LoVo (cell line): ENCODE measurements around the gene PTPRA.
"Not testable (repeated sequence)": the region's sequence is repeated elsewhere in the genome, so short reads cannot be mapped to it uniquely, and the experiment has no call there.

ENCODE experiments used
- DNase-seq: peaks from one replicate; pipeline ENCODE4 v3.0.0-alpha.2; 2016; ENCODE audit warnings: low spot score

PTPRA gene

DNA sequence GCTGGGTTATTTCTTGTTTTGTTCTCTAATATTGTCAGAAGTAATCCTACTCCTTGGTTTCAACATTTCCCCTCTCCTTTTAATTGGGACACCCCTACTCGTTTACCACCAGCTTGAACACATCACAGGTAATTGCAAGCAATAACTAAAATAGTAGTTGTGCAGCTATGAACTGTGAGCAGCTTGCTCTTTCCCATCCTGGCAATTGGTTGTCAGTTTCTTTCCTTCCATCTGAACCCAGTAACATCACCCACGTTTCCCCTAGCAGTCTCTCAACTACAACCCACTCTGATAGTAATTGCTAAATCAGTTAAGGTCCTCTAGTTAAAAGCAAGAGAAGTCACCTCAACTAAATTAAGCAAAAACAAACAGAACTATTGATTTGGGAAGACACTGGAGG lies 122.5 kb downstream of the PTPRA start:
- no peak for DNase-seq

DNA sequence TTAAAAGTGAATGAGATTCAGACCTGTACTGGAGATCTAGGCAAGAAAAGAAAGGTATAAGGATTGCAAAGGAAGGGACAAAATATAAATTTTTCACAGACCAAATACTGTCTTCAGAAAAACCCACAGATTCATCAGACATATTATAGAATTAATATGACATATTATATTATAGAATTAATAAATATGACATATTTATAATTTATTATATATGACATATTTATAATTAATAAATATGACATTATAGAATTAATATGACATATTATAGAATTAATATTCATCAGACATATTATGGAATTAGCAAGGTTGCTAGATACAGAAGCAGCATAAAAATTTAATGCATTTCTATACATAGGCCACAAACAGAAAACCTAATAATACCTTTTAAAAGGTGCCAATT lies 125.4 kb downstream of the PTPRA start:
- no peak for DNase-seq

DNA sequence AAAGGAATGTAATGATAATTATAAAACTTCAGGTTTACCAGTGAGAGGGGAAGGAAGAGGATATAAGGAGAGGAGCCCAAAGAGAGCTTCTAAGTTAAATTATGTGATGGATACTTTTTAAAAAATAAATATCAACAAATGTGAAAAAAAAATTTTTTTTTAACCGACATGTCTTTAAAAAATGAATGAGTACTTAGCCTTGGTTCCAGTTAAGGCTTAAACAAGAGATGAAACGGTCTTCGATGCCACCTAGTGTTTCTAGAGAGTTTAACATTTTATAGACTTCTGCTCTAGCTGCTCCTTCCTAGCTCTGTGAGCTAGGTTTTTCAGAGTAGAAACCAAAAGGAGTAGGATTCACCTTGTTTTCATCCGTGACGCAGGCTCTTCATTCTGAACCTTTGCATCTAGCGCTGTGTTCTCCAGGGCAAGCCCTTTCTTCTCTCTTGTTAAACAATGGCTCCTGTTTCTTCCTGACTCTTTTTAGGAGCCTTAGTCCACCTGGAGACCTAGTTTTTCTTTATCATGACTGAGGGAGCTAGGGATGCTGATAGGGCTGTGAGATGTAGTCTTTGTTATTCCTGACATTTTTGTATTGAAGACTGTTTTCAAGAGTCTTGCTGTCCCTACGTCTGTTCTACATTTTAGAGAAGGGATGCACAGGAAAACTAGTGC lies 127.7 kb downstream of the PTPRA start:
- peak; percentile 9 for DNase-seq

DNA sequence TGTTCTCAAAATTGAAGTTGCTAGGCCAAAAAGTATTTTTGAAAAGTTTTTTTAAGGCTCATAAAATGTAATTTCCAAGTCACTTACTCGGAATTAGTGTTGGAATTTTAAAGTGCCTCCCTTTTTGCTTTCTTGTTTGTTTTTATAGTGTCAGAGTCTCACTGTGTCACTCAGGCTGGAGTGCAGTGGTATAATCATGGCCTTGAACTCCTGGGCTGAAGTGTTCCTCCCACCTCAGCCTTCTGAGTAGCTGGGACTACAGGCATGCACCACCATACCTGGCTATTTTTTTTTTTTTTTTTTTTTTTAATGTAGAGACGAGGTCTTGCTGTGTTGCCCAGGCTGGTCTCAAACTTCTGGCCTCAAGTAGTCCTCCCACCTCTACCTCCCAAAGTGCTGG lies 130.1 kb downstream of the PTPRA start:
- DNase-seq: no peak

DNA sequence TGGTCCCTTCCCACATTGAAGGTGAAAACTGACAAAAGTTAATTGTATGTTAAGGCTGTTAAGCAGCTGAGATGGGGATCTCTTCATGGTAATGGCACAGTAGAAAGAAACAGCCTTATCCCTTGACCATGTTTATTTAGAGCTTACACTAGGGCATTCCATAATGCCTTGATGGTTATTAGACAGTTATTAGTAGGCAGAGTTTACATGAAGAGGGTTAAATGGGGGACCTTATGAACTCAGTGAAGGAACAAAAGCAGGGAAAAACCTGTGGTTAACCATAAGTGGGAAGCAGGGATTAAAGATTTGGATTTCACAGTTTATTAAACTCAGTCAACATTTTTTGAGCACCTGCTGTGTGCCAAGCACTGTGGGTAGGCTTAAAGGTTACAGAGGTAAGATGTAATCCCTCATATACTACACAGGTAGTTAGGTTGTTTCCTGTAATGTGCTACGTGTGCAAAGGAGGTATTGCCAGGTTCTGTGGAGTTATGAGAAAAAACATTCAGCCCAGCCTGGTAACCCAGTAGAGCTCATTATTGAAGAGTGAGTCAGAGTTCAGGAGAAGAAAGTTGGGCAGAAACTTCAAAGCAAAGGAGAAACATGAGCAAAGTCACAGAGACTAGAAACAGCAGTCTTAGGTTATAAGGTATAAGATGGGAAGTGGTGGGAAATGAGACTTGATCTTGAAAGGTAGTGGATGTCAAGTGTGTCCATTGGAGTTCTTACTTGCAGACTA lies 137.9 kb downstream of the PTPRA start:
- DNase-seq: no peak

DNA sequence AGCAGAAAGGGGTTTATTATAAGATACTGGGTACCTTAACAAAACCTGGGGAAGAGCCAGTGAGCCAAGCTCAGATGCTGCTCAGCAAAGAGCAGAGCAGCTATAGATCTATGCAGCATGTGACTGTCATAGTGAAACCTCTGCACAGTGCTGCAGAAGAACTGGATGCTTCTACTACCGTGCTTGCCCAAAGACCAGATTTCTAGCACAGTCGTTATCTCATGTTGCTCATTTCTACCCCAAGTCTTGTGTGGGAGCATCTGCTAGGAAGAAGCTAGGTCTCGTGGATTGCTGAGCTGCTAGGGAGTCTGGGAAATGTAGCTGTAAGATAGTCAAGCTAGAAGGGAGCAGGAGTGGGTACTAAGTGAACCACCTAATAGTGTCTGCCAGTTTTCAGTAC lies 138.5 kb downstream of the PTPRA start:
- DNase-seq: no peak

DNA sequence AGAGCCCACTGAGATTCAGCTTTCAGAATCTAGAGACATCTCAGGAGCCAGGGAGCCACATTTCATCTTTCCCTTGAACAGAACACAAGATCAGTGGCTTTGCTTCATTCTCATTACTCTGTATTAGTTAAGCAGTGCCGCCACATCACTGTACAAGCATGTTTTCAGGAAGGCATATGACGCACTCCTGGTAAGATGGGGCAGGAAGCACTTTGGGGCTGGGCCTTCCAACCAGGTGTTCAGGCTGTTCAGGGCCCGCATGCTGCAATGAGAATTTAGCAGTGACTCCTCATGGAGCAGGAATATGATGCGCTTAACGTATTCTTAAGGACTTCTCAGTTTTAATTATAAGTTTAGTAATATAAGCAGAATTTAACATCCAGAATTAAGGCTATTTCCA lies 140.5 kb downstream of the PTPRA start:
- no peak for DNase-seq

DNA sequence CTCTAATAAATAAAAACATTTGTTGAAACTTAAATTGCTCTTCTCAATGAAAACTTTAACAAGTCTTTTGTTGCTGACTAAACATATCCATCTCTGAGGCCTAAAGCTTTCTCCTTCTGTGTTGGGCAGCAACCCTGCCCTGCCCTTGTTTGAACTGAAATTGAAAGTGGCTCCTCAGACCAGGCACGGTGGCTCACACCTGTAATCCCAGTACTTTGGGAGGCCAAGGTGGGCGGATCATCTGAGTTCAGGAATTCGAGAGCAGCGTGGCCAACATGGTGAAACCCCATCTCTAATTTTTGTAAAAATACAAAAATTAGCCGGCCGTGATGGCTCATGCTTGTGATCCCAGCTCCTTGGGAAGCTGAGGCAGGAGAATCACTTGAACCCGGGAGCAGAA lies 140.9 kb downstream of the PTPRA start:
- DNase-seq: no peak

DNA sequence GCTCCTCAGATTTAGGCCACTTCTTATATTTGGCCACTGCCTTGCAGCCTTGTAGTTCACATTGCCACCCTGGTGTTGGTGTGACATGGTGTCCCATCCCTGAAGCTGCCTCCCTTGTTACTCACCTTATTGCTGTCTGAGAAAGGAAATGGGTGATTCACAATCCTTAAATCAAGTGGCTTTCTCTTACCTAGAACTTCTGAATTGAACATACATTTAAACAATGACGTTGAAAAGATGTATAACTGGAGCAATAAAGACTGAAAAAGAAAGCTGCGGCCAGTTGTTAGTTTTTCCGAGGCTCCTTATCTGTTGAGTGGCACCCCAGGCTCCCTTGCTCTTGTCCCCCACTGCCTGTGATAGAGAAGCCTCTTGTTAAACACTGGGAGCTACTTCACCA lies 141.4 kb downstream of the PTPRA start:
- DNase-seq: no peak

DNA sequence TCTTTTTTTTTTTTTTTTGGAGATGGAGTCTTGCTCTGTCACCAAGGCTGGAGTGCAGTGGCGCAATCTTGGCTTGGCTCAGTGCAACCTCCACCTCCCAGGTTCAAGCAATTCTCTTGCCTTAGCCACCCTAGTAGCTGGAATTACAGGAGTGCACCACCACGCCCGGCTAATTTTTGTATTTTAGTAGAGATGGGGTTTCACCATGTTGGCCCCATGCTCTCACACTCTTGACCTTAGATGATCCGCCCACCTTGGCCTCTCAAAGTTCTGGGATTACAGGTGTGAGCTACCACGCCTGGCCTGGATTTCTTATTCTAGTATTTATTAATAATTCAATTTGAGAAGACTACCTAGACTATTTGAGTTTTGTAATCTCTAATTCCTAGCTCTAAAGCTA lies 142.0 kb downstream of the PTPRA start:
- DNase-seq: not testable (repeated sequence)

DNA sequence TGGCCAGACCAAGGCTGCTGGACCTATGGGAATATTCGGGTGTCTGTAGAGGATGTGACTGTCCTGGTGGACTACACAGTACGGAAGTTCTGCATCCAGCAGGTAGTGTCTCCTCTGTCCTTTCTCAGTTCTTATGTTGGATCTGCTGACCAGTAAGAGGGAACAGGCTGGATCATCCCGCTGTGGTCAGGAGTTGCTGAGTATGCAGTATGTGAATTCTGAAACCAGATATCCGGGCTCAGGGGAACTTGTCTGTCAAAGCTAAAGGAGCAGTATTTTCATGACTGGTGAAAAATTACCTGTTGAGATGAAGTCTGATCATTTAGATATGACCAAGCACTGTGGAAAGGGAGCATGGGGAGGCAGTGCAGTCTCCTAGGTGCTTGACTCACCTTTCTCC lies 148.0 kb downstream of the PTPRA start:
- DNase-seq: no peak

DNA sequence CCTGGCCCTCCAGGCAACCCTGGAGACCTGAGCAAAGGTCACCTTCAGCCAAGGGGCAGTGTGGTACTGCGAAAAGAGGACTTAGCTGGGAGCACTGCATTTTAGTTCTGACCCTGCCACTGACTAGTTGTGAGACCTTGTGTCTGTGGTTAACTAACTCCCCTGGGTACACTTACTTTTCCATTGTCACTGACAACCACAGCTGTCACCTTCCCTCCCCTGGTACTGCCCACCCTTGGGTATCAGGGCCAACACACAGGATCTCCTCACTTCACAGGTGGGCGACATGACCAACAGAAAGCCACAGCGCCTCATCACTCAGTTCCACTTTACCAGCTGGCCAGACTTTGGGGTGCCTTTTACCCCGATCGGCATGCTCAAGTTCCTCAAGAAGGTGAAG lies 148.5 kb downstream of the PTPRA start:
- no peak for DNase-seq

DNA sequence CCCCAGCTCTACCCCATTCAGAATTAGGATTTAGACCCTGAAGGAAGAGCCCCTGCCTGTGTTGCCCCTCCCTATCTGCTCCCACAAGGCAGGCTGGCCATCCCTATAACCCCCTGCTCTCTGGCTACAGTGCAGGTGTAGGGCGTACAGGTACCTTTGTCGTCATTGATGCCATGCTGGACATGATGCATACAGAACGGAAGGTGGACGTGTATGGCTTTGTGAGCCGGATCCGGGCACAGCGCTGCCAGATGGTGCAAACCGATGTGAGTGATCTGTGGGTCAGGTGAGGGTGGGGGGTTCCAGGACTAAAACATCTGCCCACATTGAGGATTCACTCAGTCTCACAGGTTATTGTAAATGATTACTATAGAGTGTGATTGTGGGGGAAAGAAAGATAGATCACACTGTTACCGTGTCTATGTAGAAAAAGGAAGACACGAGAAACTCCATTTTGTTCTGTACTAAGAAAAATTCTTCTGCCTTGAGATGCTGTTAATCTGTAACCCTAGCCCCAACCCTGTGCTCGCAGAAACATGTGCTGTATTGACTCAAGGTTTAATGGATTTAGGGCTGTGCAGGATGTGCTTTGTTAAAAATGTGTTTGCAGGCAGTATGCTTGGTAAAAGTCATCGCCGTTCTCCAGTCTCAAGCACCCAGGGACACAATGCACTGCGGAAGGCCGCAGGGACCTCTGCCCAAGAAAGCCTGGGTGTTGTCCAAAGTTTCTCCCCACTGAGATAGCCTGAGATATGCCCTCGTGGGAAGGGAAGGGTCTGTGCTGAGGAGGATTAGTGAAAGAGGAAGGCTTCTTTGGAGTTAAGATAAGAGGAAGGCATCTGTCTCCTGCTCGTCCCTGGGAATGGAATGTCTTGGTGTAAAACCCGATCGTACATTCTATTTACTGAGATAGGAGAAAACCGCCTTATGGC lies 149.5 kb downstream of the PTPRA start:
- DNase-seq: not testable (repeated sequence)

DNA sequence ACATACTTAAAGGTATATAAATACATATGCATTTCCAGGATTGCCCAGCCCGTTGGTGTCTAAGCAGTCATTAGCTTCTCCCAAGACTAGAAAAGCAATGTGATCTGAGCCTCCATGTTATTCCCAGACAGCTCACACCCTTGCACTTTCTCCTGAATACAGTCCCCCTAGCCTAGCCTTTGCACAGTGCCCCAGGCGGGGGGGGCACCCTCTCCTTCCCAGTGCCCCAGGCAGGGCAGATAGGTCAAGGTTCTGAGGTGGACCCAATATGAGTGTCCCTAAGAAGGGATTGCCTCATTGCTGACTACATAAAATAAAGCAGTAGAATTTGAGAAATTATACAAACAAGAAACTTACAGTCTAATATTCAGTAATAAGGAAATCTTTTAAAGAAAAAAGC lies 154.7 kb downstream of the PTPRA start:
- DNase-seq: no peak

DNA sequence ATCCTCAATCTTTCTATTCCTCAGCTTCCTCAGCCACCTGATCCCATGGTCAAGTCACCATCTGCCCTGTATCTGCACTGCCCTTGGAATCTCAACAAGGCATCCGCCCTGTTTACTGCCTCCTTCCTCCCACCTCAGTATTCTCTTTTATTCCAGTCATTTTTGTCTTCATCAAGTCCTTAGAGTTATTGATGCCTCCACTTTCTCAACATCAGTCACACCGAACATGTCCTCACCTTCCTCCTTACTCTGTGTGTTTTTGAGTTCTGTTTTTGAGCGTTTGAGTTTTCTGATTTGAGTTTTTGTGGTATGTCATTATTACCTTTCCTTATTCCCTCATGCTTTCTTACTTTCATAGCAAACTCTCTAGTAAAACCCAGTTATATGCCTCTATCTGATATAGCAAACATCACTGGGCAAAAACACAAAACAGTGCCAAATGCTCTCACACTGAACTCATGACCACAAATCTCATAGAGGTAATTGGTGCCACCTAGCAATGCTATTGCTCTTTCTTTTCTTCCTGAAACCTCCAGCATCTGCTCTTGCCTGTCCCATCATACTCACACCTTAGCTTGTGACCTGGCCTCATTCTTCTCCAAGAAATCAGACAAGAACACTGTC lies 158.4 kb downstream of the PTPRA start:
- no peak for DNase-seq

DNA sequence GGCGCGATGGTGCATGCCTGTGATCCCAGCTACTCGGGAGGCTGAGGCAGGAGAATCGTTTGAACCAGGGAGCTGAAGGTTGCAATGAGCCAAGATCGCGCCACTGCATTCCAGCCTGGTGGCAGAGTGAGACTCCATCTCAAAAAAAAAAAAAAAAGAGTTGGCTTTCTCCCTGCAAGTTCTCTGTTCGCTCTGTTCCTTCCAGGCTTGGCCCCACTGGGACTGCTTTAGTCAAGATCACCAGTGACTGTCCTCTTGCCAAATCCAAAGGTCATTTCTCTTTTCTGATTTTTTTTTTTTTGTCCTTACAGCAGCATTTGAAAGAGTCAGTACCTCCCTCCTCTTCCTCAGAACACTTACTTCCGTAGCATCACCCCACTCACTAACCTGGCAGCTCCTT lies 159.3 kb downstream of the PTPRA start:
- no peak for DNase-seq

DNA sequence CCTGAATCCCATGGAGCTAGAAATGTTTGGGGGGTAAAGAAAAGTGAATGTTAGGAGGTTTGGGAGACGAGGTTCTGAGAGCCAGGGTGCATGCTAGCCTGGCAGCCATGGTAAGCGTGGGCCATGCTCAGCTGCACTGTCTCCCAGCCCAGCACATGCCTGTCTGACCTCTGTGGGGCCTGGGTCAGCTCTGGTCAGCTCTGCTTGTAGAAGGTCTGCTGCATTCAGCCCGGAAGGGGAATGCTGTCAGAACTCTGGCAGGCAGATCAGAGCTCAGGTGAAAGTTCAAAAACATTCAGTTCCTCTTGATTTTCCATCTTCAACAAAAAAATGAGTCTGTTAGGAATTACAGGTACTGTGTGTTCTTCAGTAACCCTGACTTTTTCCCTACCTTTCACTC lies 164.4 kb downstream of the PTPRA start:
- no peak for DNase-seq

DNA sequence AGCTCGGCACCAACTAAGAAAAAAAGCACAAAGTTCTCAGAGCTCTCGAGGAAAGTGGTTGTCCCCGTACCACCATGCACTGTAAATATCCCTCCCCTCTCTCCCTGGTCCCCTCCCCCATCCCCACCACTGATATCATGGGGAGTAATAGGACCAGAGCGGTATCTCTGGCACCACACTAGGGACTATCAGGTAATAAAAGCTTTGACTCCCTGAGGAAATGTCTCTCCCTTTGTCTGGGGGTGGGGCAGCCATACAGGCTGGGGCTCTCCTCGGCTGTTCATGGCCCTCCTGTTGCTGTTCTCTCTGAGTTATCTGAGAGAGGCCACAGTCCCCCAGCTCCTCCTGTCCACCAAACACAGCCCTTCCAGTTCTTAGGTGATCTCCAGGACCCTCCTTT lies 165.2 kb downstream of the PTPRA start:
- no peak for DNase-seq

DNA sequence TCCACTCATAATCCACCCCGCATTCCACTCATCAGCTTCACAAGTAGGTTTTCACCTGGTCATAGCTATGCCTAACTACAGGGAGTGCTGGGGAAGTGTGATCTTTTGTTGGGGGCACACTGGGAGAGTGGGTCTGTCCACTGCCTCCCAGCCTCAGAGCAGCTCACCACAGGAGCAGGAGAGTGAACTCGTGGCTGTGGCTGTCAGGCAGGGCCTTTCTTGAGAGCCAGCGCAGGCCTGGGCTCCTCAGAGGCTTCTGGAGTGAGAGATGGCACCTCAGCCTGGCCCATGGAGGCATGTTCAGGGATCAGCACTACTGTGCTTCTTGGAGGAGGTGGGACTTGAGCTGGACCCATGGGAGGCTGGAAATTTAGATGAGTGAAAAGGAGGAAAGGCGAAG lies 166.1 kb downstream of the PTPRA start:
- DNase-seq: no peak

DNA sequence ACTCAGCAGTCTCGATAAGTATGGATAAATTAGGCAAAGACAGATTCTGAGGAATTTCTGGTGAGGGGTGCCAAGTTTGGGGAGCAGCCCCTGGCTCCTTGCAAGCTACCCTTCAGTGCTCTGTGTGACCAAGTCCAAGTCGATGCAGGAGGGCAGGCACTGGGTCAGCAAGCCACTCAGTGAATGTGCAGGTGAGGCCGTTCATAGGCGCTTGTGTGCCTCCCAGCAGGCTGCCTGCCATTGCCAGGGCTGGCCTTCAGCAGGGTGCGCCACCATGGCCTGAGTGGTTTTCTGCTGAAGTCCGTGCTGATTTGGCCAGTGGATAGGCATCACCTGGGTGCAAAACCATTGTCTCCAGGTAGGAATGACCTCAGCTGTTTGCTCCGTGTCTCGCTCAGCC lies 166.8 kb downstream of the PTPRA start:
- DNase-seq: no peak

DNA sequence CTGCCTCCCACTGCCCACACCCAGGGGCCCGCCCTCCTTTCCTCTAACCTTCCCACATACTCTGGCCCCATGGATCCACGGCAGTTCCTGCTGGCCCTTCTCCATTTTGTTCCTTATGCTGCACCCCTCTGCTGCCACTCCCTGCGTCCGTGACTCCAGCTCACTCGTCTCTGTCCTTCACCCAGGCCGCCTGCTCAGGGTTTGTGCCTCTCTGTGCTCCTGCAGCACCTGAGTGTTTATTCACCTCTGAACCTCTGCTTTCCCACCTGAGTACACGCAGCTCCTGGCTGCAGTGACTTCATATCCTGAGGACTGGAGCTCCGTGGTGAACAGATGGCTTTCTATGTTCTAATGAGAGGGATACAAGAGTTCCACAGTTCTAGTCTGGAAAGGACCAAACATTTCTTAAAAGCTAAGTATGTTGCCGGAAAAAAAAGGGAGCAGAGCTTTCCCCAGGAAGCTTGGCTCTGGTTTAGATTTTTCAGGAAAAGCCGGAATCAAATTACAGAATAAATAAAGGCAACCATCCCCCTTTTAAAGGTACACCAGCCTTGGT lies 168.7 kb downstream of the PTPRA start:
- no peak for DNase-seq

DNA sequence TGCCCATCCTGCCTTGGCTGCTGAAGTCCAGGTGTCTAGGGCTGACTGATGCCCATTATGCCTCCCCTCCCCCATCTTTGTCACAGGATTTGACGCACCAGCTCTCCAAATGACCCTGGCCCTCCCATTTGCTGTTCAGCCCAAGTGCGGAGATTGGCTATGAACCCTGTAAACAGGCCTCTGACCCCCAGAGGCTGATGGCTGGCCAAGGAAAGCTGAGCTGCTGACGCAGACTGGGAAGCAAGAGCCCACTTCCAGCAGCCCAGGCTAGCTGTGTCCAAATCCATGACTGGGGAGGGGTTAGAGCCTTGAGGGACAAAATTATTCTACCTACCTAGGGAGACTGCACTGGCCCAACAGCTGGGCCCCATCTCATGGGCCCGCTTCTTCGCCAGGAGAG lies 169.3 kb downstream of the PTPRA start:
- no peak for DNase-seq
